Measurements from ENCODE around the gene HEPN1. TPM values are rescaled to one million over a fixed set of nuclear protein-coding genes. Genes with fewer than 3 reads are reported as not detected.

Gene HEPN1
- total RNA-seq, 1 donor, result under 0.01 TPM

Other genes with a start within 250 kb of the HEPN1 start
- gene SIAE, start 245.5 kb upstream of the HEPN1 start, total RNA-seq, result 10.5 and 11.5 TPM in 2 replicates
- 8.0 and 8.8 TPM in 2 replicates for gene SPA17, start 245.3 kb upstream of the HEPN1 start, total RNA-seq
- gene NRGN, start 179.3 kb upstream of the HEPN1 start, total RNA-seq, result under 0.01 TPM in 1 of 2 replicates, not detected in the other
- not detected in 2 replicates for gene VSIG2, start 167.0 kb upstream of the HEPN1 start, total RNA-seq
- gene ESAM, start 157.0 kb upstream of the HEPN1 start, total RNA-seq, result under 0.01 and 0.29 TPM in 2 replicates
- gene MSANTD2, start 118.8 kb upstream of the HEPN1 start, total RNA-seq, result 10.6 and 10.9 TPM in 2 replicates
- gene ROBO3, start 53.8 kb upstream of the HEPN1 start, total RNA-seq, result 12.7 and 18.1 TPM in 2 replicates
- 0.36 and 0.59 TPM in 2 replicates for gene ROBO4, start 21.4 kb upstream of the HEPN1 start, total RNA-seq
- gene HEPACAM, start 16.8 kb downstream of the HEPN1 start, total RNA-seq, result under 0.01 TPM in 1 of 2 replicates, not detected in the other
- 2.1 and 2.2 TPM in 2 replicates for gene CCDC15, start 35.0 kb downstream of the HEPN1 start, total RNA-seq
- 0.29 and 0.36 TPM in 2 replicates for gene SLC37A2, start 144.1 kb downstream of the HEPN1 start, total RNA-seq
- 22.1 and 30.0 TPM in 2 replicates for gene TMEM218, start 192.4 kb downstream of the HEPN1 start, total RNA-seq
- under 0.01 and 1.2 TPM in 2 replicates for gene PKNOX2, start 245.5 kb downstream of the HEPN1 start, total RNA-seq

Data from osteoblast (primary cell).